H1 (cell line): ENCODE measurements around the gene EBF3. TPM values are rescaled to one million over a fixed set of nuclear protein-coding genes. Genes with fewer than 3 reads are reported as not detected.

Experiments
- CTCF ChIA-PET: fragments of 300-600 bp; sonication (Branson Sonifier 250); formaldehyde crosslinking; loops from one replicate; lab custom pipeline; 2021; ENCODE audit not compliant: partially characterized antibody; lab: Charles Lee
- POLR2A ChIA-PET: fragments of 300-600 bp; sonication (Branson Sonifier 250); formaldehyde crosslinking; loops from one replicate; lab custom pipeline; 2021; ENCODE audit warnings: inconsistent platforms; ENCODE audit not compliant: partially characterized antibody; lab: Charles Lee
- DNase-seq, 2 experiments: peaks; one replicate each; pipeline versions ENCODE4 v3.0.0 to v3.0.0-alpha.2; 2010 to 2022; ENCODE audit warnings: low spot score in 2 of 2, low read depth in 1 of 2, mixed read lengths in 1 of 2
- FAIRE-seq: peaks from 2 replicates; lab custom pipeline; 2011; peaks lifted over from hg19 to GRCh38; lab: Jason Lieb, UNC
- H2AFZ ChIP-seq: 2 replicates; pipeline ENCODE4 v1.8.1; 2012; ENCODE audit warnings: low read length, inconsistent platforms
- H2AK5ac ChIP-seq: 2 replicates; pipeline ENCODE4 v1.6.1; 2013; ENCODE audit warnings: low read depth, low read length
- H2BK120ac ChIP-seq: replicated peaks from 2 replicates; pipeline ENCODE3; 2013; ENCODE audit warnings: low read depth, low read length, inconsistent platforms
- H2BK12ac ChIP-seq: 2 replicates; pipeline ENCODE4 v1.6.1; 2013; ENCODE audit warnings: low read depth, low read length
- H2BK15ac ChIP-seq: 2 replicates; pipeline ENCODE4 v1.6.1; 2013; ENCODE audit warnings: low read length
- H2BK20ac ChIP-seq: 2 replicates; pipeline ENCODE4 v1.6.1; 2013; ENCODE audit warnings: low read length
- H2BK5ac ChIP-seq: 2 replicates; pipeline ENCODE4 v1.6.1; 2013; ENCODE audit warnings: low read depth, low read length
- H3K14ac ChIP-seq: 2 replicates; pipeline ENCODE4 v1.6.1; 2013; ENCODE audit warnings: inconsistent platforms; ENCODE audit not compliant: insufficient read length
- H3K18ac ChIP-seq: 2 replicates; pipeline ENCODE4 v1.6.1; 2013; ENCODE audit warnings: low read length; ENCODE audit errors: extremely low read depth
- H3K23ac ChIP-seq: 2 replicates; pipeline ENCODE4 v1.6.1; 2013; ENCODE audit warnings: inconsistent platforms; ENCODE audit not compliant: insufficient read length
- H3K23me2 ChIP-seq: 2 replicates; pipeline ENCODE4 v1.6.1; 2013; ENCODE audit warnings: low read depth, low read length
- H3K27ac ChIP-seq: 2 replicates; pipeline ENCODE4 v1.6.1; 2011; ENCODE audit warnings: low read depth, low read length, inconsistent platforms
- H3K27me3 ChIP-seq, 4 experiments: replicated peaks in 1 of 4; 1 replicate in 1 of 4; 2 replicates in 3 of 4; pipeline versions ENCODE4 v1.6.1 to v1.8.1; 2011 to 2013; ENCODE audit warnings: low read length in 3 of 4, mild to moderate bottlenecking in 3 of 4, inconsistent platforms in 2 of 4, mixed read lengths in 2 of 4, moderate library complexity in 1 of 4; ENCODE audit not compliant: control insufficient read depth in 3 of 4, insufficient read depth in 3 of 4; ENCODE audit errors: extremely low read depth in 1 of 4
- H3K36me3 ChIP-seq, 4 experiments: 2 replicates each; pipeline versions ENCODE4 v1.6.1 to v1.8.1; 2011 to 2013; ENCODE audit warnings: mild to moderate bottlenecking in 4 of 4, low read length in 3 of 4, moderate library complexity in 2 of 4, control low read depth in 1 of 4, inconsistent platforms in 1 of 4; ENCODE audit not compliant: insufficient read depth in 4 of 4, control insufficient read depth in 2 of 4
- H3K4ac ChIP-seq: replicated peaks from 2 replicates; pipeline ENCODE3; 2013; ENCODE audit warnings: low read length, low read depth, mixed read lengths, inconsistent platforms; ENCODE audit not compliant: insufficient read length
- H3K4me1 ChIP-seq, 4 experiments: replicated peaks in 1 of 4; 1 replicate in 1 of 4; 2 replicates in 3 of 4; pipeline versions ENCODE4 v1.6.1 to v1.8.1; 2011 to 2013; ENCODE audit warnings: low read length in 3 of 4, inconsistent platforms in 2 of 4, mixed read lengths in 1 of 4; ENCODE audit not compliant: insufficient read depth in 4 of 4, control insufficient read depth in 3 of 4
- H3K4me2 ChIP-seq, 2 experiments: 2 replicates each; pipeline versions ENCODE4 v1.6.1 to v1.8.1; 2011 to 2013; ENCODE audit warnings: low read depth in 2 of 2, low read length in 2 of 2, control low read depth in 1 of 2, inconsistent platforms in 1 of 2, mild to moderate bottlenecking in 1 of 2; ENCODE audit not compliant: insufficient read depth in 1 of 2
- H3K4me3 ChIP-seq, 4 experiments: fragments of 200-600, 300-600 bp in 1 of 4; sonication (generic), shearing (Covaris generic), sonication (Bioruptor Twin) in 1 of 4; 2 replicates each; pipeline versions ENCODE4 v1.5.1 to v1.8.1; 2011 to 2016; ENCODE audit warnings: low read length in 4 of 4, low read depth in 3 of 4, control low read depth in 2 of 4, inconsistent platforms in 2 of 4, mild to moderate bottlenecking in 2 of 4, mixed read lengths in 1 of 4, moderate library complexity in 1 of 4; ENCODE audit not compliant: insufficient read depth in 2 of 4; ENCODE audit errors: extremely low read depth in 1 of 4
- H3K56ac ChIP-seq: replicated peaks from 2 replicates; pipeline ENCODE3; 2013; ENCODE audit warnings: low read depth, mild to moderate bottlenecking, mixed read lengths, low read length, inconsistent platforms; ENCODE audit not compliant: insufficient read length
- H3K79me1 ChIP-seq: 2 replicates; pipeline ENCODE4 v1.6.1; 2013; ENCODE audit warnings: low read depth, low read length, control low read depth
- H3K79me2 ChIP-seq, 2 experiments: 2 replicates each; pipeline versions ENCODE4 v1.6.1 to v1.8.1; 2012 to 2013; ENCODE audit warnings: low read length in 2 of 2, mild to moderate bottlenecking in 2 of 2, inconsistent platforms in 1 of 2; ENCODE audit not compliant: insufficient read depth in 2 of 2, control insufficient read depth in 1 of 2
- H3K9ac ChIP-seq, 4 experiments: replicated peaks in 1 of 4; 1 replicate in 1 of 4; 2 replicates in 3 of 4; pipeline versions ENCODE4 v1.6.1 to v1.8.1; 2011 to 2013; ENCODE audit warnings: low read depth in 3 of 4, low read length in 3 of 4, control low read depth in 2 of 4, mild to moderate bottlenecking in 2 of 4, moderate library complexity in 2 of 4, inconsistent platforms in 1 of 4; ENCODE audit errors: extremely low read depth in 1 of 4
- H3K9me3 ChIP-seq, 2 experiments: 2 replicates each; pipeline versions ENCODE4 v1.6.1 to v1.8.1; 2012 to 2013; ENCODE audit warnings: mild to moderate bottlenecking in 2 of 2, moderate library complexity in 2 of 2, control low read depth in 1 of 2, inconsistent platforms in 1 of 2, low read depth in 1 of 2, low read length in 1 of 2, mixed read lengths in 1 of 2; ENCODE audit not compliant: insufficient read depth in 2 of 2
- H4K20me1 ChIP-seq, 2 experiments: replicated peaks in 1 of 2; 2 replicates each; pipeline versions ENCODE3 to v1.8.1; 2011 to 2013; ENCODE audit warnings: inconsistent platforms in 2 of 2, low read length in 2 of 2, mild to moderate bottlenecking in 1 of 2; ENCODE audit not compliant: insufficient read depth in 2 of 2, control insufficient read depth in 1 of 2
- H4K5ac ChIP-seq: 2 replicates; pipeline ENCODE4 v1.6.1; 2013; ENCODE audit warnings: low read length, low read depth, mixed read lengths, inconsistent platforms; ENCODE audit not compliant: insufficient read length
- H4K8ac ChIP-seq: 2 replicates; pipeline ENCODE4 v1.8.0; 2013; ENCODE audit warnings: mild to moderate bottlenecking, moderate library complexity, low read length, inconsistent platforms; ENCODE audit not compliant: insufficient read depth; ENCODE audit errors: extremely low read depth
- H4K91ac ChIP-seq: replicated peaks from 2 replicates; pipeline ENCODE3; 2013; ENCODE audit warnings: low read length, mixed read lengths, inconsistent platforms; ENCODE audit not compliant: insufficient read length
- BRCA1 ChIP-seq: IDR thresholded peaks from 2 replicates; pipeline ENCODE4 v1.6.1; 2012; ENCODE audit warnings: low read depth, low read length, improper control_type of control experiment
- CBX5 ChIP-seq: fragments of 300-800, 300-1000 bp; sonication (generic); IDR thresholded peaks from 2 replicates; pipeline ENCODE4 v1.7.1; 2016; ENCODE audit warnings: antibody characterized with exemption, low read length, low read depth
- CREB1 ChIP-seq: IDR thresholded peaks from 2 replicates; pipeline ENCODE4 v1.6.1; 2012; ENCODE audit warnings: inconsistent platforms
- FOSL1 ChIP-seq: IDR thresholded peaks from 2 replicates; pipeline ENCODE4 v1.6.1; 2011; ENCODE audit warnings: mild to moderate bottlenecking, low read depth, low read length, moderate library complexity; ENCODE audit not compliant: insufficient read depth
- YY1 ChIP-seq: IDR thresholded peaks from 2 replicates; pipeline ENCODE4 v1.6.1; 2011; ENCODE audit warnings: low read depth, mild to moderate bottlenecking, low read length
- whole genome bisulfite sequencing, 2 experiments: shearing (Covaris generic) in 1 of 2; methylation state at CpG; one replicate each; pipeline versions ENCODE4 v1.1.6 to v1.1.7; 2013 to 2015; ENCODE audit warnings: low lambda C conversion rate in 2 of 2, mixed read lengths in 2 of 2, inconsistent platforms in 1 of 2, low coverage in 1 of 2, missing lambda C conversion rate in 1 of 2; ENCODE audit not compliant: insufficient replicate concordance in 2 of 2, insufficient coverage in 1 of 2, insufficient read length in 1 of 2; ENCODE audit errors: extremely low coverage in 1 of 2, missing lambda C conversion rate in 1 of 2; 5-methylcytosine and 5-hydroxymethylcytosine counted together
- polyA plus RNA-seq, 7 experiments: library from polyadenylated mRNA; depleted of rRNA in 3 of 7; stranded (reverse) in 5 of 7; unstranded in 2 of 7; fragments of >200 nt in 5 of 7; fragments of 200-250 nt in 2 of 7; gene quantifications; 1 replicate in 5 of 7; 2 replicates in 1 of 7; 4 replicates in 1 of 7; pipeline versions ENCODE4 v1.2.1 to v1.2.3, GENCODE V29; 2011 to 2013; ENCODE audit warnings: missing spikeins in 2 of 7, mixed read lengths in 2 of 7
- total RNA-seq: library from RNA; stranded (reverse); fragmentation: NEBNext Ultra II Directional; extraction: Animal tissue kit (Norgen Biotek cat#: 25700); gene quantifications from 2 replicates; pipeline ENCODE4 v1.2.1, GENCODE V29; 2021
- TF ChIP-seq, protein P1 (sequence below), 3 experiments: IDR thresholded peaks; 1 replicate in 2 of 3; 2 replicates in 1 of 3; pipeline versions ENCODE4 v1.5.1 to v1.6.1; 2011; ENCODE audit warnings: low read length in 3 of 3, mild to moderate bottlenecking in 3 of 3, inconsistent platforms in 2 of 3, low read depth in 1 of 3, moderate library complexity in 1 of 3; ENCODE audit not compliant: insufficient read depth in 1 of 3; ENCODE audit errors: control extremely low read depth in 1 of 3

Gene EBF3
- total and polyA plus RNA-seq, 2 of the 8 experiments (the other 6 are each of a cell fraction or from before 2014, with no cell fraction given): 0.08 to 0.26 TPM

GRCh38 chr10:129886263-129886662 lies 77.8 kb downstream of the EBF3 start:
- WGBS, 2 experiments: 82% methylated on average over 9 of the region's 9 CpGs; no CpG with 5 or more reads in 1 of the 2 experiments
- TF ChIP-seq, protein P1, sequence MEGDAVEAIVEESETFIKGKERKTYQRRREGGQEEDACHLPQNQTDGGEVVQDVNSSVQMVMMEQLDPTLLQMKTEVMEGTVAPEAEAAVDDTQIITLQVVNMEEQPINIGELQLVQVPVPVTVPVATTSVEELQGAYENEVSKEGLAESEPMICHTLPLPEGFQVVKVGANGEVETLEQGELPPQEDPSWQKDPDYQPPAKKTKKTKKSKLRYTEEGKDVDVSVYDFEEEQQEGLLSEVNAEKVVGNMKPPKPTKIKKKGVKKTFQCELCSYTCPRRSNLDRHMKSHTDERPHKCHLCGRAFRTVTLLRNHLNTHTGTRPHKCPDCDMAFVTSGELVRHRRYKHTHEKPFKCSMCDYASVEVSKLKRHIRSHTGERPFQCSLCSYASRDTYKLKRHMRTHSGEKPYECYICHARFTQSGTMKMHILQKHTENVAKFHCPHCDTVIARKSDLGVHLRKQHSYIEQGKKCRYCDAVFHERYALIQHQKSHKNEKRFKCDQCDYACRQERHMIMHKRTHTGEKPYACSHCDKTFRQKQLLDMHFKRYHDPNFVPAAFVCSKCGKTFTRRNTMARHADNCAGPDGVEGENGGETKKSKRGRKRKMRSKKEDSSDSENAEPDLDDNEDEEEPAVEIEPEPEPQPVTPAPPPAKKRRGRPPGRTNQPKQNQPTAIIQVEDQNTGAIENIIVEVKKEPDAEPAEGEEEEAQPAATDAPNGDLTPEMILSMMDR (IDR thresholded peaks at IDR 0.05; ENCODE audit: control extremely low read depth in 1 of 3, insufficient read depth in 1 of 3, low read depth in 1 of 3, low read length in 3 of 3): no peak
- TF ChIP-seq CBX5 (no peak), CREB1 (no peak), BRCA1 (no peak), YY1 (no peak), FOSL1 (no peak)
- no peak overlapping the region for H3K14ac ChIP-seq
- H2BK20ac ChIP-seq: no peak overlapping the region
- DNase-seq: no peak
- peaks cover 0 to 2% (median 0%) of the 10 kb centered on the region in 4 experiments; a peak in 3 of 7 replicates for H3K4me1 ChIP-seq
- no peak overlapping the region for H2BK12ac ChIP-seq
- H3K36me3 ChIP-seq: no peaks in the 10 kb centered on the region
- no peak overlapping the region for H2AFZ ChIP-seq
- H2BK5ac ChIP-seq: no peak overlapping the region
- H3K9me3 ChIP-seq: no peaks in the 10 kb centered on the region
- no peak overlapping the region for H4K5ac ChIP-seq
- H3K9ac ChIP-seq: no peak overlapping the region
- no peak overlapping the region for H3K4ac ChIP-seq
- H3K27me3 ChIP-seq: no peaks in the 10 kb centered on the region
- no peaks in the 10 kb centered on the region for H3K79me2 ChIP-seq
- H3K4me3 ChIP-seq: no peak overlapping the region
- no peak overlapping the region for H4K91ac ChIP-seq
- no peaks in the 10 kb centered on the region for H3K23me2 ChIP-seq
- no peaks in the 10 kb centered on the region for H4K20me1 ChIP-seq
- CTCF ChIA-PET: interaction anchor here (1.2 to 16.4 kb wide), 6 partner anchors 8 to 81 kb away, joined by 3 to 131 read pairs (median 8); no protein-coding TSS in a partner anchor
- H4K8ac ChIP-seq: no peak overlapping the region
- no peaks in the 10 kb centered on the region for H3K79me1 ChIP-seq
- POLR2A ChIA-PET: no interaction called here
- no peak overlapping the region for H3K18ac ChIP-seq
- no peak overlapping the region for H2BK15ac ChIP-seq
- H2BK120ac ChIP-seq: no peak overlapping the region
- no peak overlapping the region for H3K56ac ChIP-seq
- H3K23ac ChIP-seq: no peak overlapping the region
- no peak for FAIRE-seq
- no peak overlapping the region for H3K4me2 ChIP-seq
- no peak overlapping the region for H3K27ac ChIP-seq
- H2AK5ac ChIP-seq: no peak overlapping the region
